Right atrium auricular region (tissue), 2 donors: Measurements from ENCODE around the gene LRBA. TPM values are rescaled to one million over a fixed set of nuclear protein-coding genes. Genes with fewer than 3 reads are reported as not detected.
"Not testable (repeated sequence)": the region's sequence is repeated elsewhere in the genome, so short reads cannot be mapped to it uniquely, and the experiment has no call there.

ENCODE experiments used
- DNase-seq: peaks from one replicate; pipeline ENCODE4 v3.0.0-alpha.2; 2019; ENCODE audit warnings: low spot score
- H3K27ac ChIP-seq, 2 donors: fragments of 200-600 bp; sonication (generic); 1 replicate in 1 of 2; 2 replicates in 1 of 2; pipeline ENCODE4 v1.5.1; 2016 to 2019
- H3K27me3 ChIP-seq, 2 donors: fragments of 200-600 bp; sonication (generic); one replicate each; pipeline versions ENCODE4 v1.5.1 to v1.6.0; 2017 to 2019
- H3K36me3 ChIP-seq: fragments of 200-600 bp; sonication (generic); one replicate; pipeline ENCODE4 v1.5.1; 2016
- H3K4me1 ChIP-seq, 2 donors: fragments of 200-600 bp; sonication (generic); one replicate each; pipeline versions ENCODE4 v1.5.1 to v1.6.0; 2017 to 2019
- H3K4me3 ChIP-seq, 2 donors: fragments of 200-600 bp; sonication (generic); 1 replicate in 1 of 2; 2 replicates in 1 of 2; pipeline ENCODE4 v1.5.1; 2017 to 2019; ENCODE audit warnings: mild to moderate bottlenecking in 1 of 2, moderate library complexity in 1 of 2
- H3K9me3 ChIP-seq, 2 donors: fragments of 200-600 bp; sonication (generic); one replicate each; pipeline ENCODE4 v1.5.1; 2019
- total RNA-seq, 2 donors: library from RNA; depleted of rRNA; stranded (reverse); fragments of >200 nt; gene quantifications; one replicate each; pipeline ENCODE4 v1.1.0, GENCODE V29; 2016
- TF ChIP-seq, protein P1 (sequence below), 2 donors: fragments of 200-600 bp; sonication (generic); IDR thresholded peaks; one replicate each; pipeline ENCODE4 v1.5.1; 2019; ENCODE audit warnings: antibody characterized with exemption in 2 of 2

LRBA gene
- total RNA-seq, 2 donors from 2014 or later, result 20.8 to 37.7 TPM

GRCh38 chr4:151035911-151036310, 20.8 kb upstream of the LRBA start:
- Histone ChIP-seq H3K36me3 (no peaks in the 10 kb centered on the region), H3K27ac (no peak overlapping the region), H3K9me3 (no peaks in the 10 kb centered on the region), H3K4me3 (no peak overlapping the region), H3K27me3 (no peaks in the 10 kb centered on the region), H3K4me1 (no peaks in the 10 kb centered on the region)
- TF ChIP-seq, protein P1, sequence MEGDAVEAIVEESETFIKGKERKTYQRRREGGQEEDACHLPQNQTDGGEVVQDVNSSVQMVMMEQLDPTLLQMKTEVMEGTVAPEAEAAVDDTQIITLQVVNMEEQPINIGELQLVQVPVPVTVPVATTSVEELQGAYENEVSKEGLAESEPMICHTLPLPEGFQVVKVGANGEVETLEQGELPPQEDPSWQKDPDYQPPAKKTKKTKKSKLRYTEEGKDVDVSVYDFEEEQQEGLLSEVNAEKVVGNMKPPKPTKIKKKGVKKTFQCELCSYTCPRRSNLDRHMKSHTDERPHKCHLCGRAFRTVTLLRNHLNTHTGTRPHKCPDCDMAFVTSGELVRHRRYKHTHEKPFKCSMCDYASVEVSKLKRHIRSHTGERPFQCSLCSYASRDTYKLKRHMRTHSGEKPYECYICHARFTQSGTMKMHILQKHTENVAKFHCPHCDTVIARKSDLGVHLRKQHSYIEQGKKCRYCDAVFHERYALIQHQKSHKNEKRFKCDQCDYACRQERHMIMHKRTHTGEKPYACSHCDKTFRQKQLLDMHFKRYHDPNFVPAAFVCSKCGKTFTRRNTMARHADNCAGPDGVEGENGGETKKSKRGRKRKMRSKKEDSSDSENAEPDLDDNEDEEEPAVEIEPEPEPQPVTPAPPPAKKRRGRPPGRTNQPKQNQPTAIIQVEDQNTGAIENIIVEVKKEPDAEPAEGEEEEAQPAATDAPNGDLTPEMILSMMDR (IDR thresholded peaks at IDR 0.05), result no peak
- no peak for DNase-seq

DNA sequence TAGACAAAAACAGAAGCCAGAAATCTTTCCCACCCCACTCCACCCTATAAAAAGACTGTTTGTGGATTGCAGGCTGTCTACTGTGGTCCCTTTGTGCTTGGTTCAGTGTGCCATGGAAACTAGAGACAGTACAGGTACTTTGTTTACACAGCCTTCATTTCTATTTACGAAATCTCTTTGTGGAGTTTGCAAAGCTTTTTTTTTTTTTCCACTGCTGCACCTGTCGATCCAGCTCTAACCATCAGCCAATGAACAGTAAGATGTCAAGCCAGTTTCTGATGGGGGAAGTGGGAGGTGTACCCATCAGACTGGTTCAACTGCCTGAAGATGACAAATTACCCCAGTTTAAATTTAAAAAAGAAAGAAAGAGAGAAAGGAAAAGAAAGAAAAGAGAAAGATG, 20.2 kb upstream of the LRBA start:
- Histone ChIP-seq H3K9me3 (no peaks in the 10 kb centered on the region), H3K27me3 (no peaks in the 10 kb centered on the region), H3K27ac (no peak overlapping the region), H3K36me3 (no peaks in the 10 kb centered on the region), H3K4me1 (no peaks in the 10 kb centered on the region), H3K4me3 (no peak overlapping the region)
- TF ChIP-seq, protein P1 (IDR thresholded peaks at IDR 0.05), result no peak
- DNase-seq, result no peak

DNA sequence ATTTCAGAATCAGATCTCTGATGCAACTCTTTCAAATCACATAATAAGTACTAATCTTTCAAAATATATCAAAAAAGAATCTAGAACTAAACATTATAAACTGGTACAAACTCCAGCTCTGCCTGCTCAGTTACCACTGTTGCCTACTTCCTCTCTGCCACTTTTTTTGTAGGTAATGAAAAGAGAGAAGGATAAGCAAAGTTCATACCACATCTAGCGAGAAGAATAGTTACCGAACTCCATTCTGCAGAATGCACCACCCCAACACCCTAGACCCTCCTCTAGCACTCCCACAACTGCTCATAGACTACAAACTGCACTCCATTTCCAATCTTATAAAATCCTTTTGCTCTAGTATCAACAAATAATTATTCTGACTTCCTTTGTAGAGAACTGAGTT, 19.7 kb upstream of the LRBA start:
- H3K9me3 ChIP-seq, result no peaks in the 10 kb centered on the region
- TF ChIP-seq, protein P1 (IDR thresholded peaks at IDR 0.05), result no peak
- H3K36me3 ChIP-seq, result no peaks in the 10 kb centered on the region
- H3K27ac ChIP-seq, result no peak overlapping the region
- DNase-seq, result no peak
- H3K4me1 ChIP-seq, result no peaks in the 10 kb centered on the region
- no peaks in the 10 kb centered on the region for H3K27me3 ChIP-seq
- no peak overlapping the region for H3K4me3 ChIP-seq

- H3K9me3 ChIP-seq, result no peaks in the 10 kb centered on the region
- no peak for DNase-seq
- H3K4me3 ChIP-seq, result no peak overlapping the region
- H3K4me1 ChIP-seq, result no peaks in the 10 kb centered on the region
- TF ChIP-seq, protein P1 (IDR thresholded peaks at IDR 0.05), result no peak
- no peak overlapping the region for H3K27ac ChIP-seq
- no peaks in the 10 kb centered on the region for H3K27me3 ChIP-seq
- H3K36me3 ChIP-seq, result no peaks in the 10 kb centered on the region
Measured at GRCh38 chr4:151031831-151032605, 16.9 kb upstream of the LRBA start.

- H3K4me1 ChIP-seq, result no peaks in the 10 kb centered on the region
- no peak overlapping the region for H3K4me3 ChIP-seq
- DNase-seq, result no peak
- no peaks in the 10 kb centered on the region for H3K27me3 ChIP-seq
- H3K36me3 ChIP-seq, result no peaks in the 10 kb centered on the region
- TF ChIP-seq, protein P1 (IDR thresholded peaks at IDR 0.05), result no peak
- no peaks in the 10 kb centered on the region for H3K9me3 ChIP-seq
- no peak overlapping the region for H3K27ac ChIP-seq
Measured at GRCh38 chr4:151029537-151029936, 14.5 kb upstream of the LRBA start.

DNA sequence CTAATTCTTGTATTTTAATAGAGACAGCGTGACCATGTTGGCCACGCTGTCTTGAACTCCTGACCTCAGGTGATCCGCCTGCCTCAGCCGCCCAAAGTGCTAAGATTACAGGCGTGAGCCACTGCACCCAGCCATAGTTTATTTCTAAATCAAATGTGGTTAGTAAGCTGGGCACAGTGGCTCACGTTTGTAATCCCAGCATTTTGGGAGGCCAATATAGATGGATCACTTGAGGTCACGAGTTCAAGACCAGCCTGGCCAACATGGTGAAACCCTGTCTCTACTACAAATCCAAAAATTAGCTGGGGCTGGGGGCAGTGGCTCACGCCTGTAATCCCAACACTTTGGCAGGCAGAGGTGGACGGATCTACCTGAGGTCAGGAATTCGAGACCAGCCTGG, 13.9 kb upstream of the LRBA start:
- not testable (repeated sequence) for H3K4me1 ChIP-seq, DNase-seq, H3K4me3 ChIP-seq, H3K36me3 ChIP-seq, H3K27ac ChIP-seq, H3K27me3 ChIP-seq, H3K9me3 ChIP-seq
